ENCODE measurements around the gene DDX4.

DNA sequence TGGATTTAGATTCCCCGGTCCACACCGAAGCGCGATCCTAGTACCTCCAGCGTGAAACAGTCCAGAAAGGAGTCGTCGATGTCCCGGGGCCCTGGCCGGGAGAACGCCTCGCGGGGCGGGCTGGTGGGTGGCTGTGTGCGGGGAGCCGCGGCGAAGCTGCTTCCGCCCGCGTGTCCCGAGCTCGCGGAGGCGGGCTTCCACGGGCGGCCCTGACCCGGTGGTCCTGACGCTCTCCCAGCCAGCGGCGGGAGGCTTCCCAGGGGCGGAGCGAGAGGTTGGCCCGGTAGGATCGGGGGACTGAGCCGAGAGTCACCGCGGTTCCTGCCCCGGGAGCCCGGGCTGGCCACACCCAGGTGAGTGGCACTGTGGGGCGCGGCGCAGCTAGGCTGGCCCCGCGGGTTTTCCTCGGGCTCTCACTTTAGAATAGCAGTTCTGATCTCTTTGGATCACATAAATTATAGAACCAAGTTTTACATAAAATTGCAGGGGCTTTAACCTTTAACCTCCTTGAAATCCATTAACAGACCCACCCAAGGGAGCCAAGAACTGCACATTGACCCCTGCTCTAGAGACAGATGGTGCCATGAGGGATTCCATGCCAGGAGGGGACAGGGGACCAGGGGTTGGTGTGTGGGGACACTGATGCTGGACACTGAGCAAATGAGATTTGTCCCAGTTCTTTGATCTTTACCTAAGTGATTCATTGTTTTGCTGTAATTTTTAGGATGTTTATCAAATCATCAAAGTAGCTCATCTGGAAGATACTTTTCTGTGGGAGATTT lies 84.1 kb downstream of the DDX4 start:
- TF ChIP-seq, protein P1, sequence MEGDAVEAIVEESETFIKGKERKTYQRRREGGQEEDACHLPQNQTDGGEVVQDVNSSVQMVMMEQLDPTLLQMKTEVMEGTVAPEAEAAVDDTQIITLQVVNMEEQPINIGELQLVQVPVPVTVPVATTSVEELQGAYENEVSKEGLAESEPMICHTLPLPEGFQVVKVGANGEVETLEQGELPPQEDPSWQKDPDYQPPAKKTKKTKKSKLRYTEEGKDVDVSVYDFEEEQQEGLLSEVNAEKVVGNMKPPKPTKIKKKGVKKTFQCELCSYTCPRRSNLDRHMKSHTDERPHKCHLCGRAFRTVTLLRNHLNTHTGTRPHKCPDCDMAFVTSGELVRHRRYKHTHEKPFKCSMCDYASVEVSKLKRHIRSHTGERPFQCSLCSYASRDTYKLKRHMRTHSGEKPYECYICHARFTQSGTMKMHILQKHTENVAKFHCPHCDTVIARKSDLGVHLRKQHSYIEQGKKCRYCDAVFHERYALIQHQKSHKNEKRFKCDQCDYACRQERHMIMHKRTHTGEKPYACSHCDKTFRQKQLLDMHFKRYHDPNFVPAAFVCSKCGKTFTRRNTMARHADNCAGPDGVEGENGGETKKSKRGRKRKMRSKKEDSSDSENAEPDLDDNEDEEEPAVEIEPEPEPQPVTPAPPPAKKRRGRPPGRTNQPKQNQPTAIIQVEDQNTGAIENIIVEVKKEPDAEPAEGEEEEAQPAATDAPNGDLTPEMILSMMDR (IDR thresholded peaks at IDR 0.05) = no peak
- TF ChIP-seq POLR2A (IDR thresholded peaks at IDR 0.05) = no peak

All from tibial nerve (tissue), 3 donors.